HEK293 (cell line): ENCODE results near the gene AKAP8L.

Experiments used
- CTCF ChIA-PET: fragments of 350-600 bp; formaldehyde crosslinking; extraction: SDS; loops from one replicate; lab custom pipeline; 2021; ENCODE audit warnings: antibody characterized with exemption; lab: Yijun Ruan, JAX
- POLR2A ChIA-PET: fragments of 300-600 bp; formaldehyde crosslinking; extraction: SDS; loops from one replicate; lab custom pipeline; 2020; ENCODE audit warnings: antibody characterized with exemption, inconsistent platforms; lab: Yijun Ruan, JAX
- H3K27ac ChIP-seq: fragments of 200-500 bp; sonication (Bioruptor generic); 2 replicates; pipeline ENCODE4 v1.5.1; 2014; ENCODE audit warnings: low read depth, low read length, control low read depth, inconsistent platforms; ENCODE audit errors: extremely low read depth
- H3K36me3 ChIP-seq, 2 experiments: fragments of 200-500 bp in 1 of 2; sonication (Bioruptor generic) in 1 of 2; 1 replicate in 1 of 2; 2 replicates in 1 of 2; pipeline ENCODE4 v1.5.1; 2014 to 2017; ENCODE audit warnings: inconsistent platforms in 2 of 2, low read length in 2 of 2; ENCODE audit not compliant: control insufficient read depth in 2 of 2, insufficient read depth in 1 of 2
- H3K4me1 ChIP-seq: fragments of 200-500 bp; sonication (Bioruptor generic); 2 replicates; pipeline ENCODE4 v1.5.1; 2014; ENCODE audit warnings: mild to moderate bottlenecking, low read length, inconsistent platforms; ENCODE audit not compliant: control insufficient read depth, insufficient read depth
- H3K4me3 ChIP-seq: 2 replicates; pipeline ENCODE4 v1.5.1; 2011; ENCODE audit warnings: low read depth, mild to moderate bottlenecking, control low read depth, low read length, moderate library complexity
- H3K9me3 ChIP-seq: fragments of 200-500 bp; sonication (Bioruptor generic); 2 replicates; pipeline ENCODE4 v1.5.1; 2014; ENCODE audit warnings: low read depth, low read length, inconsistent platforms; ENCODE audit not compliant: control insufficient read depth, insufficient read depth
- EGR2 ChIP-seq: fragments of 450-650 bp; formaldehyde crosslinking; IDR thresholded peaks from 2 replicates; pipeline ENCODE4 v1.5.1; 2016; ENCODE audit warnings: low read depth, missing biosample characterization, missing genetic modification characterization
- PRDM10 ChIP-seq: fragments of 450-650 bp; formaldehyde crosslinking; IDR thresholded peaks from 2 replicates; pipeline ENCODE4 v1.5.1; 2016; ENCODE audit warnings: missing biosample characterization, missing genetic modification characterization
- PRDM6 ChIP-seq: fragments of 450-650 bp; formaldehyde crosslinking; IDR thresholded peaks from 2 replicates; pipeline ENCODE4 v1.5.1; 2017; ENCODE audit warnings: missing biosample characterization, missing genetic modification characterization
- ZBTB17 ChIP-seq: fragments of 450-650 bp; formaldehyde crosslinking; IDR thresholded peaks from 2 replicates; pipeline ENCODE4 v1.5.1; 2016; ENCODE audit warnings: missing biosample characterization, missing genetic modification characterization
- ZBTB20 ChIP-seq: fragments of 450-650 bp; formaldehyde crosslinking; IDR thresholded peaks from 2 replicates; pipeline ENCODE4 v1.5.1; 2016; ENCODE audit warnings: missing biosample characterization, missing genetic modification characterization
- ZBTB48 ChIP-seq: fragments of 450-650 bp; formaldehyde crosslinking; IDR thresholded peaks from 2 replicates; pipeline ENCODE4 v1.5.1; 2016; ENCODE audit warnings: missing biosample characterization, missing genetic modification characterization
- ZFP3 ChIP-seq: fragments of 450-650 bp; formaldehyde crosslinking; IDR thresholded peaks from 2 replicates; pipeline ENCODE4 v1.5.1; 2016; ENCODE audit warnings: low read depth, missing biosample characterization, missing genetic modification characterization
- ZNF155 ChIP-seq: fragments of 450-650 bp; formaldehyde crosslinking; IDR thresholded peaks from 2 replicates; pipeline ENCODE4 v1.5.1; 2016; ENCODE audit warnings: missing biosample characterization, missing genetic modification characterization
- ZNF239 ChIP-seq: fragments of 450-650 bp; formaldehyde crosslinking; IDR thresholded peaks from 2 replicates; pipeline ENCODE4 v1.5.1; 2016; ENCODE audit warnings: missing biosample characterization, missing genetic modification characterization
- ZNF280D ChIP-seq: fragments of 450-650 bp; formaldehyde crosslinking; IDR thresholded peaks from 2 replicates; pipeline ENCODE4 v1.5.1; 2016; ENCODE audit warnings: missing biosample characterization, missing genetic modification characterization
- ZNF335 ChIP-seq: fragments of 450-650 bp; formaldehyde crosslinking; conservative IDR thresholded peaks from 2 replicates; pipeline ENCODE4 v1.5.1; 2016; ENCODE audit warnings: missing biosample characterization, missing genetic modification characterization
- ZNF391 ChIP-seq: fragments of 450-650 bp; formaldehyde crosslinking; IDR thresholded peaks from 2 replicates; pipeline ENCODE4 v1.5.1; 2016; ENCODE audit warnings: low read depth, missing biosample characterization, missing genetic modification characterization, borderline replicate concordance
- ZNF394 ChIP-seq: fragments of 450-650 bp; formaldehyde crosslinking; IDR thresholded peaks from 2 replicates; pipeline ENCODE4 v1.5.1; 2016; ENCODE audit warnings: missing biosample characterization, missing genetic modification characterization, mild to moderate bottlenecking, moderate library complexity, borderline replicate concordance
- ZNF600 ChIP-seq: fragments of 450-650 bp; formaldehyde crosslinking; IDR thresholded peaks from 2 replicates; pipeline ENCODE4 v1.5.1; 2016; ENCODE audit warnings: missing biosample characterization, missing genetic modification characterization
- ZNF660 ChIP-seq: fragments of 450-650 bp; IDR thresholded peaks from 2 replicates; pipeline ENCODE4 v1.5.1; 2018; ENCODE audit warnings: missing biosample characterization, mild to moderate bottlenecking, missing genetic modification characterization
- ZNF76 ChIP-seq: fragments of 450-650 bp; formaldehyde crosslinking; IDR thresholded peaks from 2 replicates; pipeline ENCODE4; 2016; ENCODE audit warnings: low read depth, missing biosample characterization, missing genetic modification characterization, borderline replicate concordance
- TF ChIP-seq, protein P1 (sequence below): fragments of 450-650 bp; formaldehyde crosslinking; IDR thresholded peaks from 2 replicates; pipeline ENCODE4 v1.5.1; 2016; ENCODE audit warnings: missing biosample characterization, missing genetic modification characterization, borderline replicate concordance

Gene AKAP8L

DNA sequence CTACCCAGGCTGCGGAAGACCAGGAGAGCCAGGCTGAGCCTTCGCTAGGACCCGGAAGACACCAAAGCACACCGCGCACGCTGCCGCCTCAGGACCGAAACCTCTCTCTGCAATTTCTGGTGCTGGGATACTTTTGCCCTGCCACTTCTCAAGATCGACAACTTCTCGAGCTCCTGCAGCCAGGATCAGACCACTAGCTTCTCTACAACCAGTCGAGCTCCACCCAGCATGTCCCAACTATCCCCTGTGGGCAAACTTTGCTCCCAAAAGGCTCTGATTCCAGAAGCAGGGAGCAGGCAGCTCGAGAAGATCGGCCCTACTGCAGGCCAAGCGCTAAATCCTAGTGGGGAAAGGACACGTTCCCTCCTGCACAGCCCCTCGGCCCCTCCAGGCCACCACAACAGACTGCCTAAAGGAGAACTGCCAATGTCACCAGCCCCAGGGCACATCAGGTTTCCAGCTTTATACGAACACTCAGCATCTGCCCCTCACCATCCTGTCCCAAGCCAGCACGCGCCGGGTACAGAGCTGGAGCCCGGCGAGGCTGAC, 40.2 kb downstream of the AKAP8L start:
- peak overlapping the region; percentile 98 for H3K4me3 ChIP-seq
- H3K36me3 ChIP-seq: peaks cover 5 to 36% of the 10 kb centered on the region in 2 experiments; a peak in 2 of 3 replicates
- 0 out of 2 replicates have a peak, but pooled peaks have one; percentile 18 for TF ChIP-seq ZNF660 (tag by site-specific recombination)
- TF ChIP-seq ZFP3: no peak
- TF ChIP-seq ZBTB48: peak; percentile 41; the same call in 1 of the 2 replicates
- no peak; the same call in 1 of the 2 replicates for TF ChIP-seq ZNF76
- TF ChIP-seq EGR2 (tag by site-specific recombination): no peak
- peak; percentile 67 for TF ChIP-seq ZNF600 (tag by site-specific recombination)
- TF ChIP-seq ZBTB17 (tag by site-specific recombination): peak; percentile 87
- TF ChIP-seq ZNF394: peak; percentile 11; the same call in 1 of the 2 replicates
- no peak for TF ChIP-seq ZNF239
- no peak for TF ChIP-seq PRDM6 (tag by site-specific recombination)
- TF ChIP-seq ZNF155: no peak
- TF ChIP-seq ZNF335 (tag by site-specific recombination): peak; percentile 60
- TF ChIP-seq, protein P1, sequence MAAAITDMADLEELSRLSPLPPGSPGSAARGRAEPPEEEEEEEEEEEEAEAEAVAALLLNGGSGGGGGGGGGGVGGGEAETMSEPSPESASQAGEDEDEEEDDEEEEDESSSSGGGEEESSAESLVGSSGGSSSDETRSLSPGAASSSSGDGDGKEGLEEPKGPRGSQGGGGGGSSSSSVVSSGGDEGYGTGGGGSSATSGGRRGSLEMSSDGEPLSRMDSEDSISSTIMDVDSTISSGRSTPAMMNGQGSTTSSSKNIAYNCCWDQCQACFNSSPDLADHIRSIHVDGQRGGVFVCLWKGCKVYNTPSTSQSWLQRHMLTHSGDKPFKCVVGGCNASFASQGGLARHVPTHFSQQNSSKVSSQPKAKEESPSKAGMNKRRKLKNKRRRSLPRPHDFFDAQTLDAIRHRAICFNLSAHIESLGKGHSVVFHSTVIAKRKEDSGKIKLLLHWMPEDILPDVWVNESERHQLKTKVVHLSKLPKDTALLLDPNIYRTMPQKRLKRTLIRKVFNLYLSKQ (tag by site-specific recombination): no peak
- no peak for TF ChIP-seq ZBTB20 (tag by site-specific recombination)
- TF ChIP-seq ZNF280D (tag by site-specific recombination): no peak
- TF ChIP-seq PRDM10 (tag by site-specific recombination): peak; percentile 61
- TF ChIP-seq ZNF391 (tag by site-specific recombination): no peak
- POLR2A ChIA-PET: interaction anchor here (0.6 to 5.8 kb wide), 18 partner anchors 11 to 1362 kb away, joined by 3 to 94 read pairs (median 5); partner anchors contain the start of genes AKAP8L, BRD4 and TPM4
- H3K4me1 ChIP-seq: peaks cover 6% of the 10 kb centered on the region
- CTCF ChIA-PET: interaction anchor here (0.9 to 1.3 kb wide), 5 partner anchors 33 to 204 kb away, joined by 3 to 7 read pairs (median 3); partner anchors contain the start of gene AKAP8L
- H3K9me3 ChIP-seq: no peaks in the 10 kb centered on the region
- H3K27ac ChIP-seq: peak overlapping the region; percentile 89
